NCI-H2227 treated with DMSO at 0.1 percent for 48 hours (cell line): ENCODE results near the gene LHFPL6.

Source experiments
- DNase-seq: peaks from one replicate; lab custom pipeline; 2025; lab: John Stamatoyannopoulos, UW

Gene LHFPL6

DNA sequence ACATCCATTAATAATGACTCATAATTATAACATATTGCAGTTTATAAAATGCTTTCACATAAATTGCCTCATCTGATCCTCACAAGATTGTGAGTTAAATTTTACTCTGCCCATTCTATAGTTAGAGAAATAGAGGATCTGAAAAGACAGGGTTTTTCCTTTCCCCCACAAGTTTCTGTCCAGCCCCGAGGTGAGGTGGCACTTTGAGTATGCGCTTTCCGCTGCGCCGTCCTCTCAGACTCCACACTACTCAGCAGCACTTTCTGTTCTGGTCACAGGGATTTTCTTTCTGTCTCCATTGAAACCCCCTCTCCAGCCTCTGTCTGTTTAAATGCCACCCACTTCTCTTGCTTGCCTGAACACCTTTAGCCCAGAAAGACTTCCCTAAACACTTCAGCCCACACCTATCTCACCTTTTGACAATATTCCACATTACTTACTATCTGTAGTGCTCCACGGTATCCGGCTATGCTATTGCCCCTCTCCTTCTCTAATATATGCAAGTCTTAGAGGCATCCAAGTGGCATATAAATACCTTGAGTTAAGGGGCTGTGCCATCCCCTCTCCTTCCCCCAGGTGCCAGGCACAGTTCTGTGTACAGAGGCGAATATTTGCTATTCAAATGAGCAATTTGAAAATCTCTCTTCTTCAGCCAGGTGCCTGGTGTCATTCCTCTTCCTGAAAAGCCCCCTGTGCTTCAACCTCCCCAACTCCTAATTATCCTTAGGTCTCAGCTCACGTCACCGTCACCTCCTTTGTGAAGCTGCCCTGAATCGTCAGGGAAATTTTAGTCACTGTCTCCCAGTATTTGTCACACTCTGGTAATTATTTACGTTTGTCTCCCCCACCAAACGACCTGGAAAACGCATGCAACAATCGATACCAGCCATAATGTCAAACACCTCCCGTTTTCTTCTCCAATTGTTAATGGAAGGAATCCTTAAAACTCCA lies 296.1 kb downstream of the LHFPL6 start:
- DNase-seq = no peak

DNA sequence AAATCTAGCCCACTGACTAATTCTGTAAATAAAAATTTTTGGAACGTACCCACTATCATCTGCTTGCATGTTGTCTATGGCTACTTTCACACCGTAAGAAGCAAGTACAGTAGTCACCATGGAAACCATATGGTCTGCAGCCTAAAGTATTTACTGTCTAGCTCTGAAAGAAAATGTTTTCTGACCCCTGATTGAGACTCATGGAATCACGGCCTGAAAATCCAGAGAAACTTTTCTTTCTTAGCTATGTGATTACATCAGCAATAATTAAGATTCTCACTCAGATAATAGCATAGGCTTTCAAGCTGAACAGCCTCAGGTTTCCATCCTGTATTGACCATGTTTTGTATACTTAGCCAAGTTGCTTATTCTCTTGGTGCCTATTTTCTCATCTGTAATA lies 300.2 kb downstream of the LHFPL6 start:
- no peak for DNase-seq

DNA sequence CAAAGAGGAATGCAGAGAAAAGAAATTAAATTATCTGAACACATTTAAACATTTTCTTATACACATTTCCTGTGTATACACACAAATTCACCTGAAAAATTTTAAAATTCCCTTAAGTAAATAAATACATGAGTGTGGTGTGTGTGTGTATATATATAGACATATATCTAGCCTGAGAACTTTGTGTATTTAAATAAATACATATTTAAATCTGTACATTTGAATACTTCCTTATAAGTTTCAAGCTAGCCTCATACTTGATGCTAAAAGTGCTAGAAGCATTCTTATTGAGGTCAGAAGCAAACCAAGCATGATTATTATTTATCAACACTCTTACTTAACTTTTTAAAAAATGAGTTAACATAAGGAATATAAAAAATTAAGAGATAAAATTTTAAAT lies 304.0 kb downstream of the LHFPL6 start:
- no peak for DNase-seq

DNA sequence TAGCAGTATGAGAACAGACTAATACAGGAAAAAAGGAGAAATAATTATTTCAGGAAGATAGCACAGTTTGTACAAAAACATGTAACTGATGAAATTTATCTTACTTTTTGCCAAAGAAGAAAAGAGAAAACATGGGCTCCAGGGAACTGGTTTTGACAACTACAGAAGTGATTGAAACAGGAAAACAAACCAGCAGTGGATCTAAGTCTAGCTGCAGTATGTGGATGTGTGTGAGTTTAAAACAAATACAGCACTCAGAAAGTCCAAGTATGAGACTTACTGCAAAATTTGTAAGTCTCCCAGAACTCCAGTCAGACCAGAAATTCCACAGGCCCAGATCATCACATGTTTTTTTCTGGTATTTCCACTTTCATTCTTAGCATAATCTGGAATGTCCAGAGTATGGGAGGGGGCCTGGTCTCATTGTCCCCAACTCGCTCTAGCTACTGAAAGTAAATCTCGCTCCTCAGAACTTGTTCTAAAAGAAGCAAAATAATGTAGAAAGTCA lies 305.3 kb downstream of the LHFPL6 start:
- DNase-seq = no peak

DNA sequence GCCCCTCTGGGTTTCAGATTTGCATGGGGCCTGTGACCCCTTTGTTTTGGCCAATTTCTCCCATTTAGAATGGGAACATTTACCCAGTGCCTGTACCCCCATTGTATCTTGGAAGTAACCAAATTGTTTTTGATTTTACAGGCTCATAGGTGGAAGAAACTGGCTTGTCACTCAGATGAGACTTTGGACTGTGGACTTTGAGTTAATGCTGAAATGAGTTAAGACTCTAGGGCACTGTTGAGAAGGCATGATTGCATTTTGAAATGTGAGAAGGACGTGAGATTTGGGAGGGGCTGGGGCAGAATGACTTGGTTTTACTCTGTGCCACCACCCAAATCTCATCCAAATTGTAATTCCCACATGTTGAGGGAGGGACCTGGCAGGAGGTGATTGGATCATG lies 306.0 kb downstream of the LHFPL6 start:
- no peak for DNase-seq

DNA sequence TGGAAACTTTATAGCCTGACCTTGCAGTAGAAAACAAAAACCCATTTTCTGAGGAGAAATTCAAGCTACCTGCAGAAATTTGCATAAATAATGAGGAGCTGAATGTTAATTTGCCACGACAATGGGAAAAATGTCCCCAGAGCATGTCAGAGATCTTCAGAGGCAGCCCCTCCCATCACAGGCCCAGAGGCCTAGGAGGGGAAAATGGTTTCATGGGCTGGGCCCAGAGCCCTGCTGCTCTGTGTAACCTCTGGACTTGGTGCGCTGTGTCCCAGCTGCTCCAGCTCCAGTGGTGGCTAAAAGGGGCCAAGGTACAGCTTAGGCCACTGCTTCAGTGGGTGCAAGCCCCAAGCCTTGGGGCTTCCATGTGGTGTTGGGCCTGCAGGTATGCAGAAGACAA lies 306.8 kb downstream of the LHFPL6 start:
- DNase-seq = no peak
